ENCODE results near the gene MUC4. TPM values are rescaled to one million over a fixed set of nuclear protein-coding genes. Genes with fewer than 3 reads are reported as not detected.

The MUC4 gene
- total and polyA plus RNA-seq, 9 of the 15 experiments (the other 6 are each of a cell fraction or from before 2014, with no cell fraction given), result under 0.01 to 0.21 (median 0.10) TPM; not detected in 4

GRCh38 chr3:195697582-195698324 lies 114.0 kb downstream of the MUC4 start (continued):
- TF ChIP-seq MGA (IDR thresholded peaks at IDR 0.05) (no peak), ZNF644 (tag; IDR thresholded peaks at IDR 0.05; ENCODE audit: low read depth) (no peak; the same call in 1 of the 2 replicates), FOXA1 (IDR thresholded peaks at IDR 0.05; ENCODE audit: borderline replicate concordance) (0 out of 2 replicates have a peak, but pooled peaks have one; percentile 46), NR3C1 (CRISPR knock-in tag; IDR thresholded peaks at IDR 0.05) (no peak), USF2 (CRISPR knock-in tag; IDR thresholded peaks at IDR 0.05) (no peak), ZNF174 (CRISPR knock-in tag; IDR thresholded peaks at IDR 0.05) (no peak), HMG20B (CRISPR knock-in tag; IDR thresholded peaks at IDR 0.05) (no peak), CXXC5 (CRISPR knock-in tag; IDR thresholded peaks at IDR 0.05) (peak; percentile 43), BRCA1 (IDR thresholded peaks at IDR 0.05) (no peak), BRCA1 (CRISPR knock-in tag; IDR thresholded peaks at IDR 0.05) (no peak), HOMEZ (CRISPR knock-in tag; IDR thresholded peaks at IDR 0.05) (no peak), ZNF263 (CRISPR knock-in tag; IDR thresholded peaks at IDR 0.05; ENCODE audit: borderline replicate concordance) (peak; percentile 99), KLF6 (CRISPR knock-in tag; IDR thresholded peaks at IDR 0.05; ENCODE audit: borderline replicate concordance) (0 out of 2 replicates have a peak, but pooled peaks have one; percentile 5), PTRF (tag; IDR thresholded peaks at IDR 0.05) (no peak), NFIC (IDR thresholded peaks at IDR 0.05) (peak; percentile 60; the same call in 1 of the 2 replicates)

All from K562 (cell line).